ENCODE data around the gene PPT2.

DNA sequence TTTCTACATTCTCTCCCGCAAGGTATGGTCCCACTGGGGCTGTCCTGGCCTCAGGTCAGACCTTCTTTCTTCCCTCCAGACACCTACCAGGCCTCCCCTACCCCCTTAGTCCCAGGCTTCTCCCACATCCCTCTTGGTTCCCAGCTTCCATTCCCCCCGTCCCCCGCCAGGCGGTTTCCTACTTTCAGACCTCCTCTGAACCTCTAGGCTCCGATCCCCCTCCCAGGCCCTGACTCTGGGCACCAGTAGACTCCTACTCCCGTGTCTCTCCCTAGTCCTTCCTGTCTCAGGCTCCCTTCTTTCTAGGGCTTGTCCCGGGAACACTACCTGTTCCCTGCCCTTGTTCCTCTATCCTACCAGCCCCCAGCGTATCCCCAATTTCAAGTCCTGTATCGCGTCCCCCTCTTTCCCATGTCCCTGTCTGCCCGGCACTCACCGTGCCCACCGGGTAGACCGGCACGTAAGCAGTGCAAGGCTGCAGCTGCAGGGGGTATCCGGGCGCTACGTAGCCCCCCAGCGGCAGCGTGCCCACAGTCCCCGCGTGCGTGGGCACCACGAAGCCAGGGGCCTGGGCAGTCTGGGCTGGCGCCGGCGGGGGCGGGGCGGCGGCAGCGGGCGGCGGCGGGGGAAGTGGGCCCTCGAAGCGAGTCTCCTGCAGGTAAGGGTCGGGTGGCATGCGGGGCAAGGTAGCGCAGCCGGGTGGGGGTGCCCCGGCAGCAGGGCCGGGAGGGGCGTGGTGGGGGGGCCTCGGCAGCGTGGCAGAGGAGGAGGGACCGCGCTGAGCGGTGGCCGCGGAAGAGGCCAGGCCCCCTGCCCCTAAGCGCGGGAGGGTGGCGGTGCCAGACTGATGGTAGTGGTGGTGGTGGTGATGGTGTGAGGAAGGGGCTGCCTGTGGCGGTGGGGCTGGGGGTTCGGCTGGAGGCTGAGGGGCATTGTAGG is 3.7 kb upstream of the PPT2 start:
- TF ChIP-seq POLR2A (IDR thresholded peaks at IDR 0.05; ENCODE audit: low read depth) (no peak), POLR2AphosphoS5 (IDR thresholded peaks at IDR 0.05) (no peak), EP300 (IDR thresholded peaks at IDR 0.05) (no peak)
- TF ChIP-seq, protein P1, sequence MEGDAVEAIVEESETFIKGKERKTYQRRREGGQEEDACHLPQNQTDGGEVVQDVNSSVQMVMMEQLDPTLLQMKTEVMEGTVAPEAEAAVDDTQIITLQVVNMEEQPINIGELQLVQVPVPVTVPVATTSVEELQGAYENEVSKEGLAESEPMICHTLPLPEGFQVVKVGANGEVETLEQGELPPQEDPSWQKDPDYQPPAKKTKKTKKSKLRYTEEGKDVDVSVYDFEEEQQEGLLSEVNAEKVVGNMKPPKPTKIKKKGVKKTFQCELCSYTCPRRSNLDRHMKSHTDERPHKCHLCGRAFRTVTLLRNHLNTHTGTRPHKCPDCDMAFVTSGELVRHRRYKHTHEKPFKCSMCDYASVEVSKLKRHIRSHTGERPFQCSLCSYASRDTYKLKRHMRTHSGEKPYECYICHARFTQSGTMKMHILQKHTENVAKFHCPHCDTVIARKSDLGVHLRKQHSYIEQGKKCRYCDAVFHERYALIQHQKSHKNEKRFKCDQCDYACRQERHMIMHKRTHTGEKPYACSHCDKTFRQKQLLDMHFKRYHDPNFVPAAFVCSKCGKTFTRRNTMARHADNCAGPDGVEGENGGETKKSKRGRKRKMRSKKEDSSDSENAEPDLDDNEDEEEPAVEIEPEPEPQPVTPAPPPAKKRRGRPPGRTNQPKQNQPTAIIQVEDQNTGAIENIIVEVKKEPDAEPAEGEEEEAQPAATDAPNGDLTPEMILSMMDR (IDR thresholded peaks at IDR 0.05): no peak
